HEK293 (cell line): Measurements from ENCODE around the gene TPRN.

Experiments
- ATF2 ChIP-seq: fragments of 450-650 bp; formaldehyde crosslinking; IDR thresholded peaks from 2 replicates; pipeline ENCODE4 v1.5.1; 2016; ENCODE audit warnings: missing biosample characterization, missing genetic modification characterization, low read depth
- CTCF ChIP-seq: fragments of 450-650 bp; formaldehyde crosslinking; IDR thresholded peaks from 2 replicates; pipeline ENCODE4 v1.5.1; 2016; ENCODE audit warnings: missing biosample characterization, missing genetic modification characterization
- REST ChIP-seq: fragments of 450-650 bp; formaldehyde crosslinking; IDR thresholded peaks from 2 replicates; pipeline ENCODE4 v1.5.1; 2016; ENCODE audit warnings: missing biosample characterization, missing genetic modification characterization
- ZNF132 ChIP-seq: fragments of 450-650 bp; formaldehyde crosslinking; IDR thresholded peaks from 2 replicates; pipeline ENCODE4 v1.5.1; 2017; ENCODE audit warnings: missing biosample characterization, missing genetic modification characterization, borderline replicate concordance
- ZNF175 ChIP-seq: fragments of 450-650 bp; formaldehyde crosslinking; IDR thresholded peaks from 2 replicates; pipeline ENCODE4 v1.5.1; 2016; ENCODE audit warnings: missing biosample characterization, missing genetic modification characterization
- ZNF362 ChIP-seq: fragments of 450-650 bp; formaldehyde crosslinking; IDR thresholded peaks from 2 replicates; pipeline ENCODE4 v1.5.1; 2016; ENCODE audit warnings: missing biosample characterization, missing genetic modification characterization
- ZNF670 ChIP-seq: fragments of 450-650 bp; formaldehyde crosslinking; IDR thresholded peaks from 2 replicates; pipeline ENCODE4 v1.5.1; 2016; ENCODE audit warnings: missing biosample characterization, missing genetic modification characterization, low read depth
- ZSCAN4 ChIP-seq: fragments of 450-650 bp; formaldehyde crosslinking; IDR thresholded peaks from 2 replicates; pipeline ENCODE4 v1.5.1; 2017; ENCODE audit warnings: missing biosample characterization, missing genetic modification characterization

GRCh38 chr9:137247135-137247915 lies 46.8 kb upstream of the TPRN start:
- no peak for TF ChIP-seq ZNF362 (tag by site-specific recombination)
- no peak for TF ChIP-seq ZNF132 (tag by site-specific recombination)
- no peak for TF ChIP-seq ZNF670 (tag by site-specific recombination)
- TF ChIP-seq REST, result no peak
- TF ChIP-seq ATF2 (tag by site-specific recombination), result no peak
- no peak for TF ChIP-seq CTCF
- TF ChIP-seq ZSCAN4, result no peak
- no peak for TF ChIP-seq ZNF175 (tag by site-specific recombination)
